HL-60 (cell line): ENCODE measurements around the gene PYROXD2.

Experiments
- GABPA ChIP-seq: IDR thresholded peaks from 2 replicates; pipeline ENCODE4 v1.6.1; 2012; ENCODE audit warnings: low read depth
- POLR2AphosphoS5 ChIP-seq: IDR thresholded peaks from 2 replicates; pipeline ENCODE4 v1.6.1; 2012; ENCODE audit warnings: low read depth
- TF ChIP-seq, protein P1 (sequence below): IDR thresholded peaks from one replicate; pipeline ENCODE4 v1.5.1; 2011; ENCODE audit warnings: low read length, control low read depth, inconsistent platforms; ENCODE audit not compliant: insufficient read depth
- TF ChIP-seq, protein P2 (sequence below): IDR thresholded peaks from 2 replicates; pipeline ENCODE4 v1.6.1; 2012; ENCODE audit warnings: low read depth; ENCODE audit not compliant: insufficient replicate concordance

DNA sequence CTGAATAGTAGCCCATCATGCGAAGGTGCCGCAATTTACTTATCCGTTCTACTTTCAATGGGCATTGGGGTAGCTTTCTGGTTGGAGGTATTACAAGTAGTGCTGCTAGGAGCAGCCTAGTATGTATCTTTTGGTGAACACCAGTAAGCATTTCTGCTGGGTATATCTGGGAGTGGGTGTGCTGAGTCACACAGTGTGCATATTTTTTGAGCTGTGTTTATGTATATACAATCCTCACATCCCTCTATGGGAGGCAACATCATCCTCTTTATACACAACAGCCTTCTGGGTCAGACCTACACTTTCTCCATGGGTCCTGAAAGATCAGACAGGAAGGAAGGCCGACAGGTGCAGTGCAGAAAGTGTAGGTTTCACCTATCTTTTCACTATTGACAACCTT is 36.3 kb downstream of the PYROXD2 start:
- TF ChIP-seq, protein P1, sequence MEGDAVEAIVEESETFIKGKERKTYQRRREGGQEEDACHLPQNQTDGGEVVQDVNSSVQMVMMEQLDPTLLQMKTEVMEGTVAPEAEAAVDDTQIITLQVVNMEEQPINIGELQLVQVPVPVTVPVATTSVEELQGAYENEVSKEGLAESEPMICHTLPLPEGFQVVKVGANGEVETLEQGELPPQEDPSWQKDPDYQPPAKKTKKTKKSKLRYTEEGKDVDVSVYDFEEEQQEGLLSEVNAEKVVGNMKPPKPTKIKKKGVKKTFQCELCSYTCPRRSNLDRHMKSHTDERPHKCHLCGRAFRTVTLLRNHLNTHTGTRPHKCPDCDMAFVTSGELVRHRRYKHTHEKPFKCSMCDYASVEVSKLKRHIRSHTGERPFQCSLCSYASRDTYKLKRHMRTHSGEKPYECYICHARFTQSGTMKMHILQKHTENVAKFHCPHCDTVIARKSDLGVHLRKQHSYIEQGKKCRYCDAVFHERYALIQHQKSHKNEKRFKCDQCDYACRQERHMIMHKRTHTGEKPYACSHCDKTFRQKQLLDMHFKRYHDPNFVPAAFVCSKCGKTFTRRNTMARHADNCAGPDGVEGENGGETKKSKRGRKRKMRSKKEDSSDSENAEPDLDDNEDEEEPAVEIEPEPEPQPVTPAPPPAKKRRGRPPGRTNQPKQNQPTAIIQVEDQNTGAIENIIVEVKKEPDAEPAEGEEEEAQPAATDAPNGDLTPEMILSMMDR = no peak
- TF ChIP-seq, protein P2, sequence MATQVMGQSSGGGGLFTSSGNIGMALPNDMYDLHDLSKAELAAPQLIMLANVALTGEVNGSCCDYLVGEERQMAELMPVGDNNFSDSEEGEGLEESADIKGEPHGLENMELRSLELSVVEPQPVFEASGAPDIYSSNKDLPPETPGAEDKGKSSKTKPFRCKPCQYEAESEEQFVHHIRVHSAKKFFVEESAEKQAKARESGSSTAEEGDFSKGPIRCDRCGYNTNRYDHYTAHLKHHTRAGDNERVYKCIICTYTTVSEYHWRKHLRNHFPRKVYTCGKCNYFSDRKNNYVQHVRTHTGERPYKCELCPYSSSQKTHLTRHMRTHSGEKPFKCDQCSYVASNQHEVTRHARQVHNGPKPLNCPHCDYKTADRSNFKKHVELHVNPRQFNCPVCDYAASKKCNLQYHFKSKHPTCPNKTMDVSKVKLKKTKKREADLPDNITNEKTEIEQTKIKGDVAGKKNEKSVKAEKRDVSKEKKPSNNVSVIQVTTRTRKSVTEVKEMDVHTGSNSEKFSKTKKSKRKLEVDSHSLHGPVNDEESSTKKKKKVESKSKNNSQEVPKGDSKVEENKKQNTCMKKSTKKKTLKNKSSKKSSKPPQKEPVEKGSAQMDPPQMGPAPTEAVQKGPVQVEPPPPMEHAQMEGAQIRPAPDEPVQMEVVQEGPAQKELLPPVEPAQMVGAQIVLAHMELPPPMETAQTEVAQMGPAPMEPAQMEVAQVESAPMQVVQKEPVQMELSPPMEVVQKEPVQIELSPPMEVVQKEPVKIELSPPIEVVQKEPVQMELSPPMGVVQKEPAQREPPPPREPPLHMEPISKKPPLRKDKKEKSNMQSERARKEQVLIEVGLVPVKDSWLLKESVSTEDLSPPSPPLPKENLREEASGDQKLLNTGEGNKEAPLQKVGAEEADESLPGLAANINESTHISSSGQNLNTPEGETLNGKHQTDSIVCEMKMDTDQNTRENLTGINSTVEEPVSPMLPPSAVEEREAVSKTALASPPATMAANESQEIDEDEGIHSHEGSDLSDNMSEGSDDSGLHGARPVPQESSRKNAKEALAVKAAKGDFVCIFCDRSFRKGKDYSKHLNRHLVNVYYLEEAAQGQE = no peak
- TF ChIP-seq GABPA (no peak), POLR2AphosphoS5 (no peak)
